ENCODE data around the gene FUZ.

GRCh38 chr19:49856574-49857021 is 43.5 kb upstream of the FUZ start:
- no peak for TF ChIP-seq ZNF747 (tag by site-specific recombination; IDR thresholded peaks at IDR 0.05)
- TF ChIP-seq KLF9 (tag by site-specific recombination; IDR thresholded peaks at IDR 0.05; ENCODE audit: low read depth): no peak
- TF ChIP-seq, protein P1, sequence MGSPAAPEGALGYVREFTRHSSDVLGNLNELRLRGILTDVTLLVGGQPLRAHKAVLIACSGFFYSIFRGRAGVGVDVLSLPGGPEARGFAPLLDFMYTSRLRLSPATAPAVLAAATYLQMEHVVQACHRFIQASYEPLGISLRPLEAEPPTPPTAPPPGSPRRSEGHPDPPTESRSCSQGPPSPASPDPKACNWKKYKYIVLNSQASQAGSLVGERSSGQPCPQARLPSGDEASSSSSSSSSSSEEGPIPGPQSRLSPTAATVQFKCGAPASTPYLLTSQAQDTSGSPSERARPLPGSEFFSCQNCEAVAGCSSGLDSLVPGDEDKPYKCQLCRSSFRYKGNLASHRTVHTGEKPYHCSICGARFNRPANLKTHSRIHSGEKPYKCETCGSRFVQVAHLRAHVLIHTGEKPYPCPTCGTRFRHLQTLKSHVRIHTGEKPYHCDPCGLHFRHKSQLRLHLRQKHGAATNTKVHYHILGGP (tag by site-specific recombination; IDR thresholded peaks at IDR 0.05): no peak
- no peak for TF ChIP-seq IKZF3 (tag by site-specific recombination; IDR thresholded peaks at IDR 0.05)
- TF ChIP-seq REST (tag by site-specific recombination; IDR thresholded peaks at IDR 0.05): no peak
- TF ChIP-seq ZNF148 (tag by site-specific recombination; IDR thresholded peaks at IDR 0.05; ENCODE audit: borderline replicate concordance): no peak
- TF ChIP-seq BCL11A (tag by site-specific recombination; IDR thresholded peaks at IDR 0.05; ENCODE audit: low read depth): no peak
- TF ChIP-seq ZNF175 (tag by site-specific recombination; IDR thresholded peaks at IDR 0.05): no peak

Measured in HEK293 (cell line).